ENCODE data around the gene RPL39L.

DNA sequence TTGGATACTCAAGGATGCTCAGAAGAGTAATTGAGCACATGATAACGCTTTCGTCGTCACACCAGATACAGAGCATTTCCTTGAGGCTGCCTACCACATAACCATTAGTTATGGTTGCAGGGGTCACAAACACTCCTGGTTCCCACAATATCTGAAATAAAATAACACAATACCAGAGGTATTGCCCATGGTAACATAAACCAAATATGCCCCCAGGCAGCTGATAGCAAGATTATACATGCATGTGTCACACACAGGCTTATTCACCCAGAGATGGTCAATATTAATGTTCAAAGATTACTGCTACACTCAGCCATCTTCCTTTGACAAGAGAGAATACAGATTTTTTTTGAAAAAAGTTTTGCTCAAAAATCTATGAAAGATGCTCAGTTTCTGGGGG, 7.3 kb downstream of the RPL39L start:
- TF ChIP-seq POLR2A (IDR thresholded peaks at IDR 0.05; ENCODE audit: low read length) = no peak
- no peak for TF ChIP-seq GATA1 (IDR thresholded peaks at IDR 0.05; ENCODE audit: low read depth, low read length)
